Mucosa of rectum (tissue), 2 donors: ENCODE measurements around the gene S100A16.

Source experiments
- H3K27ac ChIP-seq, 2 donors: one replicate each; pipeline ENCODE4 v1.7.0; 2013; ENCODE audit warnings: inconsistent platforms in 2 of 2, low read depth in 2 of 2, low read length in 2 of 2
- H3K27me3 ChIP-seq, 2 donors: one replicate each; pipeline ENCODE4 v1.7.0; 2013; ENCODE audit warnings: low read length in 2 of 2; ENCODE audit not compliant: control insufficient read depth in 2 of 2, insufficient read depth in 2 of 2
- H3K36me3 ChIP-seq, 2 donors: one replicate each; pipeline ENCODE4 v1.7.0; 2013; ENCODE audit warnings: low read length in 2 of 2; ENCODE audit not compliant: control insufficient read depth in 2 of 2, insufficient read depth in 2 of 2
- H3K4me1 ChIP-seq, 2 donors: one replicate each; pipeline ENCODE4 v1.7.0; 2013; ENCODE audit warnings: low read length in 2 of 2, mild to moderate bottlenecking in 1 of 2; ENCODE audit not compliant: control insufficient read depth in 2 of 2, insufficient read depth in 2 of 2
- H3K4me3 ChIP-seq, 2 donors: one replicate each; pipeline ENCODE4 v1.7.0; 2013; ENCODE audit warnings: low read length in 2 of 2
- H3K9ac ChIP-seq, 2 donors: one replicate each; pipeline ENCODE4 v1.7.0; 2013; ENCODE audit warnings: low read length in 2 of 2, low read depth in 1 of 2, mild to moderate bottlenecking in 1 of 2
- H3K9me3 ChIP-seq, 2 donors: one replicate each; pipeline ENCODE4 v1.7.0; 2013; ENCODE audit warnings: low read length in 2 of 2; ENCODE audit not compliant: control insufficient read depth in 2 of 2
- donor health status: healthy.
- donor health status: Normal muscosa, but diverticular disease.

S100A16 gene

DNA sequence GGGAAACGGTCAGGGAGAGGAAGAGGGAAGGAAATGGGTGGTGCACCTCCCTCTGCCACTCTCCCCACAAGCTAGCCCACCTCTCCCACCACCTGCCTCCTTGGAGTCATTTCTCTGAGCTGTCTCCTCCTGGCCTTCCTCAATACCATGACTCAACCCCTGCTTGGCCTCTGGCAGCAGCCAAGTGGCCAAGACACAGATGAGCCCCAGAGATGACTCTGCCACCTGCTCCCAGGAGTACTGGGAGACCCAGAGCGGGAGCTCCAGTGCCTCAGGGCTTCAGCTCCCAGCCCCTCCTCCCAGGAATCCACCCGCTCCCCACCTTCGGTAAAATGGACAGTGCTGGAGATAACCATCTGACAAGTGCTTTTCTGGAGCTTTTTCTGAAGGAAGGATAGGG, 2.6 kb downstream of the S100A16 start:
- no peaks in the 10 kb centered on the region for H3K9me3 ChIP-seq
- H3K27me3 ChIP-seq = no peaks in the 10 kb centered on the region
- peaks cover 40 to 57% of the 10 kb centered on the region in 2 donors for H3K4me1 ChIP-seq
- peaks cover 14 to 15% of the 10 kb centered on the region in 2 donors for H3K36me3 ChIP-seq
- H3K27ac ChIP-seq = peak overlapping the region; percentile 95 to 97
- no peak overlapping the region for H3K9ac ChIP-seq
- H3K4me3 ChIP-seq = peak overlapping the region in 1 of 2 donors; percentile 12

DNA sequence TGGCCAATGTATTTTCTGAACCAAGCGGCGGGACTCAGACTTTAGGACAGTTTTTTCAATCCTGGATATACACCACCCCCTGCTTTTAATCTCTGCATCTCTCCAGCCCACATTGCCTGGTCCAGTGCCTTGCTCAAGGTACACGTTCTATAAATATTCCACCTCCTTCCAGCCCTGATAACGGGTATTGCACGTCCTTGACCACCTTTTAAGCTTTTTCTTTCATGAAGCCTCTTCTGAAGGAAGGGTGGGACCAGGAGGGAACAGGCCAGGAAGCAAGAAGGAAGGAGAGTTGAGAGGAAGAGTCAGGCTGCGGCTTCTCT, 3.4 kb downstream of the S100A16 start:
- Histone ChIP-seq H3K27me3 (no peaks in the 10 kb centered on the region), H3K4me1 (peaks cover 35 to 49% of the 10 kb centered on the region in 2 donors), H3K27ac (peak overlapping the region; percentile 95 to 97), H3K36me3 (peaks cover 14 to 15% of the 10 kb centered on the region in 2 donors), H3K4me3 (peak overlapping the region; percentile 55 to 70), H3K9ac (peak overlapping the region; percentile 67 to 84), H3K9me3 (no peaks in the 10 kb centered on the region)

DNA sequence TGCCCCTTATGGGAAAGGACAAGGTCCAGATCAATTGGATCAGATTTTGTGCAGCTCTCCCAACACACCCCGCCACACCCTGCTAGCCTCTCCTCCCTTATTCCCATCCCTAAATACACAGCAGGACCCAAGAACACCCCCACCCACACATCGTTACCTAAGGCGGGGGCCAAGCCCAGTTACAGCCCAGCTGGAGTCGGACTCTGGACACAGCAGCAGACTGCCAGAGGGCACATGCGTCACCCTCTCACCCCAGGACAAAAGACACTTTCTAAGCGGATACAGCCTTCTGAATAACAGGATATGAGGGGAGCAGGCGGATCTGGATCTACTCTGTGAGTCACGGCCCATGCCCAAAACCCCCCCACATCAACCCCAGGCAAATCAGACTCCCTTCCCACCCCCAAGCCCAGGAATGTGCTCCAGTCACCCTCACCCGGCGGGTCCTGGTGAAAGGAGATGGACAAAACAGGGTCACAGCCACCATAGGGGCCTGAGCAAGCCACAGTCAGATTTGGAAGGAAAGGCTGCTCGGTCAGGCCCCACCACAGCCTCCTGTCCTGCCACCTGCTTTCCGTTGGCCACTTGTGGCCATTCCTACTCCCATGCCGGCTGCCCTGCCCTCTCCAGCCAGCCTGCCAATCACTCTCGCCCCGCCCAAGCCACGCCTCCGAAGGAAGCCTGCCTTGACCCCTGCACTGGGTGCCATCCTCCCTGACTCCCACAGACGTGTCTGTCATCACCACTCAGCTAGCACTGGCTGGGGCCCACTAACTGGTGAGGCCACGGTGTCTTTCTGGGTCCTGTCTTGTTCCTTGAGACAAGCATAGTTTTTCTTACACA, 4.0 kb downstream of the S100A16 start:
- peaks cover 30 to 44% of the 10 kb centered on the region in 2 donors for H3K4me1 ChIP-seq
- H3K36me3 ChIP-seq = peaks cover 14 to 15% of the 10 kb centered on the region in 2 donors
- H3K27ac ChIP-seq = peak overlapping the region; percentile 95 to 97
- H3K9me3 ChIP-seq = no peaks in the 10 kb centered on the region
- H3K9ac ChIP-seq = peak overlapping the region; percentile 67 to 84
- H3K4me3 ChIP-seq = peak overlapping the region; percentile 55 to 70
- H3K27me3 ChIP-seq = no peaks in the 10 kb centered on the region

DNA sequence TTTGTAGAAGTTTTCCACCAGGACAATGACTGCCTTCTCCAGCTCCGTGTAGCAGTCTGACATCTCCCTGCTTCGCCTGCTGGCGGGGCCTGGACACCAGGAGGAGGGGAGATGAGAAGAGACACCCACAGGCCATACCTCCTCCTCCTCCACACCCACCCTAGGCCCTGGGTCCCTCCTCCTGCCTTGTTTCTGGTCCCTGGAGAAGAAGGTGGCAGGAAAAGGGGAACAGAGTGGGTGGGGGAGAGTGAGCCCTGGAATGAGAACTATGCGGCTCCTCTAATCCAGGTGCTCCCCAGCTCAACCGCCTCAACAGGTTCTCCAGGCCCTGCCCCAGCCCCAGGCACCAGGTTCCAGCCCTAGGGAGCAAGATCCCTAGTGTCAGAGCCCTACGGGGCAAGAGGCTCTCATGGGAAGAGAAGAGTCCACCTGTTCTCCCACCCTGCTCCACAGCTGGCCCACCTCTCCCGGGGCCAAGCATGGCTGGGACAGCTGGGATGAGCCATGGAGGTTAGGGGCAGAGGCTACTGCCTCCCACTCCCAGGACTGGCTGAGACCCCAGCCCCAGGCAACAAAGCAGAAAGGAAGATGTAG, 4.8 kb downstream of the S100A16 start:
- H3K4me1 ChIP-seq = peaks cover 30 to 38% of the 10 kb centered on the region in 2 donors

DNA sequence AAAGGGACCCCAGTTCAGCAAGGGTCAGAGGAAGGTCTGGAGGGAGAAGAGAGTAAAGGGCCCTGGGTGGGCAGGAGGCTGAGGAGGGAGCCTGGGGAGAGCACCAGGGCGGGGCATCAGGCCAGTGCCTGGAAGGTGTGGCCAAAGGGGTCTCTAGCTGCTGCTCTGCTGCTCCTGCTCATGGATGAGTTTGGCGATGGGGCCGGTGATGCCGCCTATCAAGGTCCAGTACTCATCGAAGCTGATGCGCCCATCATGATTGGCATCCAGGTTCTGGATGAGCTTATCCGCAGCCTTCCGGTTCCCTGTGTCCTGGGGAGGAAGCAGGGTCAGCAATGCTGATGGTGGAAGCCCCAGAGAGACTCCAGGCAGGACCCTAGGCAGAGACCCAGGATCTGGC, 5.6 kb downstream of the S100A16 start:
- Histone ChIP-seq H3K36me3 (peaks cover 14 to 15% of the 10 kb centered on the region in 2 donors), H3K4me3 (no peak overlapping the region), H3K9ac (no peak overlapping the region), H3K27ac (peak overlapping the region in 1 of 2 donors; percentile 97), H3K9me3 (no peaks in the 10 kb centered on the region), H3K27me3 (no peaks in the 10 kb centered on the region), H3K4me1 (peaks cover 30 to 37% of the 10 kb centered on the region in 2 donors)

More for the DNA sequence above, 4.8 kb downstream of the S100A16 start:
- Histone ChIP-seq H3K36me3 (peaks cover 14 to 15% of the 10 kb centered on the region in 2 donors), H3K27ac (peak overlapping the region; percentile 95 to 97), H3K27me3 (no peaks in the 10 kb centered on the region), H3K4me3 (peak overlapping the region; percentile 55 to 70), H3K9ac (peak overlapping the region; percentile 67 to 84), H3K9me3 (no peaks in the 10 kb centered on the region)

DNA sequence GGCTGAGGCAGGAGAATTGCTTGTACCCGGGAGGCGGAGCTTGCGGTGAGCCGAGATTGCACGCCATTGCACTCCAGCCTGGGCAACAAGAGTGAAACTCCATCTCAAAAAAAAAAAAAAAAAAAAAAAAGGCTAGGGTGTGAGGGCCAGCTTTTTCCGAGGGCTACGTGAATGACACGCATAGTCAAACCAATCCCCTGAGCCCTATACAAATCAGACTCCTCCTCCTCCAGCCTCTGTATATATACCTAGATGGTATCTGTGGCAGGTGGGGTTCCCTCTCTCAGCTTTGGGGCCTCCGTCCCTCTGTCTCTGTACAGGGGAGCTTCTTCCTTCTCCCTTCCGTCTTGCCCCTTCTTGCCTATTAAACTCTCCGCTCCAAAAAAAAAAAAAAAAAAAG, 6.7 kb downstream of the S100A16 start:
- Histone ChIP-seq H3K9ac (no peak overlapping the region), H3K4me3 (no peak overlapping the region), H3K27ac (no peak overlapping the region), H3K9me3 (no peaks in the 10 kb centered on the region), H3K36me3 (peaks cover 14 to 15% of the 10 kb centered on the region in 2 donors), H3K27me3 (no peaks in the 10 kb centered on the region), H3K4me1 (peaks cover 25 to 35% of the 10 kb centered on the region in 2 donors)

DNA sequence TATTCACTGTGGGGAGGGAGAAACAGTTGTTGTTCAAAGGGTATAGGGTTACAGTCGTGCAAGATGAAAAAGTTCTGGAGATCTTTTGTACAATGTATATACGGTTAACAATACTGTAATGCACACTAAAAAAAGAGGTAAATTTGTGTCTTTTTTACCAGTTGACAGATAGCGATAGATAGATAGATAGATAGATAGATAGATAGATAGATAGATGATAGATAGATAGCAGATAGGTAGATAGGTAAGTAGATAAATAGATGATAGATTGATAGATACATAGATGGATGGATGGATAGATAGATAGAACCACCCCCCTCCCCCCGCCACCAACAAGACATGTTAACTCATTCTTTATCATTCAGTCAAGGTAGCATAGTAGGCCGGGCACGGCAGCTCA, 10.2 kb downstream of the S100A16 start:
- Histone ChIP-seq H3K9me3 (no peaks in the 10 kb centered on the region), H3K27ac (no peak overlapping the region), H3K4me1 (peaks cover 3 to 7% of the 10 kb centered on the region in 2 donors), H3K9ac (no peak overlapping the region), H3K36me3 (peaks cover 12 to 13% of the 10 kb centered on the region in 2 donors), H3K27me3 (no peaks in the 10 kb centered on the region), H3K4me3 (no peak overlapping the region)

DNA sequence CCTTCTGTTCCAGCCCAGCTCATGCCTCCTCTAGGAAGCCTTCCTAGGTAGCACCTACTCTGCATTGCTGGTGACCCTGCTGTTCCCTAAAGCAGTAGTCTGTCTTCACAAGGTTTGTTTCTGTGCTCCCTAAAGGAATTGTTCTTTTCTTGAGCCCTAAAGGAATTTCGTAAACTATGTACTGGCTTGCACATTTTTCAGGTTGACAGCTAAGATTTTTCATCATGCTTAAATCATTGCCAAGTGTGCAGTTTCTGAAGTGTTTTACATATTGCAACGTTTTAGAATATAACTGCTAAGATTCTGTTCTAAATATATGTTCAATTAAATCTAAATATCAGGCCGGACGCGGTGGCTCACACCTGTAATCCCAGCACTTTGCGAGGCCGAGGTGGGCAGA, 13.1 kb downstream of the S100A16 start:
- H3K4me3 ChIP-seq = no peak overlapping the region
- no peaks in the 10 kb centered on the region for H3K36me3 ChIP-seq
- no peak overlapping the region for H3K27ac ChIP-seq

DNA sequence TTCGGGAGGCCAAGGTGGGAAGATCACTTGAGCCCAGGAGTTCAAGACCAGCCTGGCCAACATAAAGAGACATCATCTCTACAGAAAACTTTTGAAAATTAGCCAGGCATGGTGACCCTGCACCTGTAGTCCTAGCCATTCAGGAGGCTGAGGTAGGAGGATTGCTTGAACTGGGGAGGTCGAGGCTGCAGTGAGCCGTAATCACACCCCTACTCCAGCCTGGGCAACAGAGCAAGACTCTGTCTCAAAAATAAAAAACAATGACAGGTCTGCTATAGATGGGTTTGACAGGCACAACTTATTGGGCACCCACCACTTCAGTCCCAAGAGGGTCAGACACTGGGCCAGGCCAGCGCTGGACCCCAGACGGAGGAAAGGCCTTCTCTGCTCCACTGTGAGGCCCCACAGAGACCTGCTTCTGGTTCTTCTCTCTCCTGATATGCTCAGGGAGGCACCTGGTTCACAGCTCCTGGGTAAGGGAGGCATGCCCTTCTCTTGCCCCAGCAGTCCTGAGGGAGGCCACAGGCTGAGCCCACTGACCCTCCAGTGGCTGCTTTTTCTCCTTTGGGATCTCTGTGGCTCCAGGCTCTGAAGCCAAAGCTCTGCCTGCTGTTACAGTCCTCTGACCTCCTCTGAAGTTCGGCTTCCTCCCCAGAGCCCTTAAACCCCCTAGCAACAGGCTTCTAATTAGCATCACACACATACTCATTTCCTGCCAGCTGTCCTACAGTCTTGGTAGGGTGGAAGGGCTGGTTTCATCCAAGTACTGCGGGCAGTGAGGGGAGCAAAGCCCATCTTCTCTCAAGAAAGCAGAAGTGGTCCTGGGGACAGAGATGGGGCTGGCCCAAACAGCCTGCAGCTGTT, 14.4 kb downstream of the S100A16 start:
- Histone ChIP-seq H3K9ac (peak overlapping the region; percentile 33 to 47), H3K27me3 (no peaks in the 10 kb centered on the region), H3K9me3 (no peaks in the 10 kb centered on the region), H3K27ac (peak overlapping the region in 1 of 2 donors; percentile 70), H3K4me1 (peaks cover 0 to 7% of the 10 kb centered on the region in 2 donors), H3K36me3 (no peaks in the 10 kb centered on the region), H3K4me3 (no peak overlapping the region)

More for the DNA sequence above, 13.1 kb downstream of the S100A16 start:
- H3K9ac ChIP-seq = no peak overlapping the region
- no peaks in the 10 kb centered on the region for H3K27me3 ChIP-seq
- H3K9me3 ChIP-seq = no peaks in the 10 kb centered on the region
- H3K4me1 ChIP-seq = peaks cover 0 to 7% of the 10 kb centered on the region in 2 donors
